Ureter (tissue), 1 donor: ENCODE measurements around the gene TRIM64. TPM values are rescaled to one million over a fixed set of nuclear protein-coding genes. Genes with fewer than 3 reads are reported as not detected.
"Not testable (repeated sequence)": the region's sequence is repeated elsewhere in the genome, so short reads cannot be mapped to it uniquely, and the experiment has no call there.

Source experiments
- DNase-seq: peaks from one replicate; pipeline ENCODE4 v3.0.0-alpha.2; 2020; ENCODE audit warnings: low spot score
- total RNA-seq: library from RNA; stranded (reverse); gene quantifications from one replicate; pipeline ENCODE4 v1.2.4, GENCODE V29; 2023
- donor health status: DM: yes; HTN: yes; CAD: no.

TRIM64 gene, protein sequence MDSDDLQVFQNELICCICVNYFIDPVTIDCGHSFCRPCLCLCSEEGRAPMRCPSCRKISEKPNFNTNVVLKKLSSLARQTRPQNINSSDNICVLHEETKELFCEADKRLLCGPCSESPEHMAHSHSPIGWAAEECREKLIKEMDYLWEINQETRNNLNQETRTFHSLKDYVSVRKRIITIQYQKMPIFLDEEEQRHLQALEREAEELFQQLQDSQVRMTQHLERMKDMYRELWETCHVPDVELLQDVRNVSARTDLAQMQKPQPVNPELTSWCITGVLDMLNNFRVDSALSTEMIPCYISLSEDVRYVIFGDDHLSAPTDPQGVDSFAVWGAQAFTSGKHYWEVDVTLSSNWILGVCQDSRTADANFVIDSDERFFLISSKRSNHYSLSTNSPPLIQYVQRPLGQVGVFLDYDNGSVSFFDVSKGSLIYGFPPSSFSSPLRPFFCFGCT
- total RNA-seq: not detected

DNA sequence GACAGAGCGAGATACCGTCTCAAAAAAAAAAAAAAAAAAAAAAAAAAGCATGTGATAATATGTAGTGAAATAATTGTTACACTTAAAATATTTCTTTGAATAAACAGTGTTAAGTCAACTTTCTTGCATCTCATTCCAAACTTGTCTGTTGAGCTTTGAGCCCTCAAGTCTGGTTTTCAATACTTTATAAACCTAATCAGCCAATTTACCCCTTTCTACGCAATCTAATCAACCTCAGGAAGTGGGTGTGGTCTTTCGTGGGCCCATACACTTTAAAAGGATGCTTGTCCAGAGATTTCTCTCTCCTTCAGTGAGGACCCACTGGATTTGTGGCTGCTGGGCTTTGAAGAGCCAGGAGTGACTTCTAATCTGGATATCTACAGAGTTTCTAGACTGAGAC lies at the start of gene TRIM64:
Gene TRIM64 (plus strand): TSS at position 301 of the 400 bp plus-strand sequence. CDS start 2,467 bp downstream, outside the sequence.
- not testable (repeated sequence) for DNase-seq

DNA sequence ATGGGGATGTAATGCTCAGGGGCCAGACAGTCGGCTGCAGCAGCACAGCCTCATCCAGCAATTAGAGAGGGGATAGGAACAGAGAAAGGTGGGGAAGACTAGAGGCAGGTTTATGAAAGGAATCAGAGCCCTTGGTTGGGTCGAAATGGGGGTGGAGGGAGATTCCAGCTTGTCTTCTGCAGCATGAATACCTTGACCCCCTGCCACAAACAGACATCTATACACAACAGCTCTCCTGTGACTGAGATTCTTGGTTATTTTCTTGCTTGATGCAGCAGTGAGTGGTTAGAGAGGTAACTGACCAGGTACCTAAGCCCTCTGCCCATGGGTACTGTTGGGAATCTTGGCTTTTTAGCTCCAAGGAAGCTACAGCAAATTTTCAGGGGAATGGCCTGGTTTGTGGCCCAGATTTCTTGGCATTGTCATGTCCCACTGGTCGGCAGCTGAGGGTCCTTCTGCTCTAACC lies 43.6 kb upstream of the TRIM64 start, which contains the start of gene TRIM49D1:
Gene TRIM49D1 (minus strand): TSS at position 51 of the 466 bp plus-strand sequence. CDS start 4,535 bp downstream, outside the sequence.
- no peak for DNase-seq

DNA sequence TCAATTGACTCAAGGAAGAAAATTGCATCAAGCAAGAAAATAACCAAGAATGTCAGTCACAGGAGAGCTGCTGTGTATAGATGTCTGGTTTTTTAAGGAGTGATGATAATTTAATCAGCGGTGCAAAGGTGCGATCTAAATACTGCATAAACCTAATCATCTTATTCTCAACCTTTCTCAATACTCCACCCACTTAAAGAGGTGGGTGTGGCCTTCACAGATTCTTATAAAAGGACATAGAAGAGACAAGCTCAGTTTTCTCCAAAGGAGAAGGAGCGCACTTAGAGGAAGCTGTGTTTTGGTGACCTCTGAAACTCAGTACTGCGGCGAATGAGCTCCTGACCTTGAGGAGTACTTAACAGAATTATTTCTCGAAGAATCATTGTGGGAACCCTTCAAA lies 42.1 kb upstream of the TRIM64 start, which contains the start of gene TRIM49D2:
Gene TRIM49D2 (plus strand): TSS at position 301 of the 400 bp plus-strand sequence. CDS start 2,698 bp downstream, outside the sequence.
- DNase-seq: not testable (repeated sequence)

DNA sequence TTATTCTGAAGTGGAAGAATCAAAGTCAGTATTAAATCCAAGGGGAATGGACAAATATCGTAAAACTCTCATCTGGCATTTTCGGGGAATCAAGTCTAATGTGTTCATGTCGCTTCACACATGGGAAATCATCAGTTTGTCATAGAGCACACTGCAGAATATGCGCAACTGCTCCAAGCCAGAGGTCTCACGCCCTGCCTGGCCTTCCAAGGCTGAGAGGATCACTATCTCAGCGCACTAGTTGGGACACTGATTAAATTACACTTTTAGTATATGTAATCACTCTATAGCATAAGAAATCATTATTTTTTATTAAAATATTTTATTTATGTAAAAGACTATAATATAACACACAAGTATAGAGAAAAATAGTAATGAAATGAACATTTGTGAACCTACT lies 5.0 kb upstream of the TRIM64 start:
- DNase-seq: not testable (repeated sequence)

Other genes with a start within 250 kb of the TRIM64 start
- gene TRIM49, start 157.5 kb upstream of the TRIM64 start, total RNA-seq: not detected
- not detected for gene TRIM64B, start 87.5 kb upstream of the TRIM64 start, total RNA-seq
- not detected for gene TRIM49D1, start 43.8 kb upstream of the TRIM64 start, total RNA-seq
- not detected for gene TRIM49D2, start 42.0 kb upstream of the TRIM64 start, total RNA-seq
- gene TRIM49C, start 65.1 kb downstream of the TRIM64 start, total RNA-seq: not detected
- gene UBTFL1, start 119.9 kb downstream of the TRIM64 start, total RNA-seq: not detected
- gene NAALAD2, start 168.6 kb downstream of the TRIM64 start, total RNA-seq: 4.8 TPM